ENCODE measurements around the gene SALL4. TPM values are rescaled to one million over a fixed set of nuclear protein-coding genes. Genes with fewer than 3 reads are reported as not detected.

SALL4 gene
- total and polyA plus RNA-seq, 2 of the 8 experiments (the other 6 are each of a cell fraction or from before 2014, with no cell fraction given), result 108 to 235 TPM

DNA sequence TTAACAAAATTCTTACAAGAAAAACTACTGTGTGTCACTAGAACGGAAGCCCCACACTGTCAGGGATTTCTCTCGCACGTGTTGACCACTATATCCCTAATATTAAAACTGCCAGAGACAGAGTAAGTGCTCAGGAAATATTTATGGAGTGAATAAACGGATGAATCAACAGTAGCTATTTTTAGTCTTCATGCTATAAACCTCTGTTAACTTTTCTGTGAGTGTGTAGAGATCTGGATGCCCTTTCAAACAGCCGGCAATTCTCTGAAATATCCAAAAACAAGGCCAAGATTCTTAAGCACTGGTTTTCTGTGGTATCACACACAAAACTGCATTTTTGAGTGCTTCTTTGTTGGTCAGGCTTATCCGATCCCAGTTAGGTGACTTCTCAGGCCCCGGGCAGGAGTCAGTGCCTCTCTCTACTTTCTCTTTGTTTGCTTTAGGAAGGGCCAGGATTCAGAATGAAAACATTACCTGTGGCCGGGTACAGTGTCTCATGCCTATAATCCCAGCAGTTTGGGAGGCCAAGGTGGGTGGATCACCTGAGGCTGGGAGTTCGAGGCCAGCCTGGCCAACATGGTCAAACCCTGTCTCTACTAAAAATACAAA is 49.9 kb downstream of the SALL4 start (continued):
- TF ChIP-seq CHD7 (IDR thresholded peaks at IDR 0.05; ENCODE audit: insufficient replicate concordance, low read length), result no peak
- no peak for TF ChIP-seq ASH2L (IDR thresholded peaks at IDR 0.05; ENCODE audit: low read length)
- TF ChIP-seq, protein P1, sequence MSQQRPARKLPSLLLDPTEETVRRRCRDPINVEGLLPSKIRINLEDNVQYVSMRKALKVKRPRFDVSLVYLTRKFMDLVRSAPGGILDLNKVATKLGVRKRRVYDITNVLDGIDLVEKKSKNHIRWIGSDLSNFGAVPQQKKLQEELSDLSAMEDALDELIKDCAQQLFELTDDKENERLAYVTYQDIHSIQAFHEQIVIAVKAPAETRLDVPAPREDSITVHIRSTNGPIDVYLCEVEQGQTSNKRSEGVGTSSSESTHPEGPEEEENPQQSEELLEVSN (IDR thresholded peaks at IDR 0.05), result no peak
- TF ChIP-seq MAFK (IDR thresholded peaks at IDR 0.05; ENCODE audit: low read depth, low read length), result no peak
- no peak for TF ChIP-seq SIX5 (IDR thresholded peaks at IDR 0.05; ENCODE audit: low read depth, low read length)
- no peak for TF ChIP-seq TEAD4 (IDR thresholded peaks at IDR 0.05; ENCODE audit: low read depth, low read length)
- TF ChIP-seq POLR2AphosphoS5 (IDR thresholded peaks at IDR 0.05; ENCODE audit: low read depth, low read length), result no peak
- no peak for TF ChIP-seq SAP30 (IDR thresholded peaks at IDR 0.05; ENCODE audit: insufficient read depth, insufficient replicate concordance, low read length)
- TF ChIP-seq TAF1 (IDR thresholded peaks at IDR 0.05; ENCODE audit: low read depth, low read length), result no peak
- TF ChIP-seq HDAC6 (IDR thresholded peaks at IDR 0.05; ENCODE audit: low read depth, low read length), result no peak
- no peak for TF ChIP-seq JUND (IDR thresholded peaks at IDR 0.05; ENCODE audit: low read length)
